Pons (tissue), 1 donor: ENCODE results near the gene PRDX6.
"Not testable (repeated sequence)": the region's sequence is repeated elsewhere in the genome, so short reads cannot be mapped to it uniquely, and the experiment has no call there.

ENCODE experiments used
- DNase-seq: peaks from one replicate; pipeline ENCODE4 v3.0.0-alpha.2; 2016; ENCODE audit warnings: low spot score

Gene PRDX6

GRCh38 chr1:173467426-173467825, 9.7 kb upstream of the PRDX6 start:
- DNase-seq, result no peak

GRCh38 chr1:173469656-173470055, 7.5 kb upstream of the PRDX6 start:
- no peak for DNase-seq

DNA sequence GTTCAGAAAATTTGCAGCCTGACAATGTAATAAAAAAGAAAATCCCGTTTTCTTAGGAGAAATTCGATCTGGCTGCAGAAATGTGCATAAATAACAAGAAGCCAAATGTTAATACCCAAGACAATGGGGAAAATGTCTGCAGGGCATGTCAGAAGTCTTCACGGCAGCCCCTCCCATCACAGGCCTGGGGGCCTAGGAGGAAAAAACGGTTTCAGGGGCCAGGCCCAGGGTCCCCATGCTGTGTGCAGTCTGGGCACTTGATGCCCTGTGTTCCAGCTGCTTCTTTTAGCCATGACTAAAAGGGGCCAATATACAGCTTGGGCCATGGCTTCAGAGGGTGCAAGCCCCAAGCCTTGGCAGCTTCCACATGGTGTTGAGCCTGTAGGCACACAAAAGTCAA, 6.5 kb upstream of the PRDX6 start:
- no peak for DNase-seq

- no peak for DNase-seq
Measured at GRCh38 chr1:173473599-173474011, 3.5 kb upstream of the PRDX6 start.

DNA sequence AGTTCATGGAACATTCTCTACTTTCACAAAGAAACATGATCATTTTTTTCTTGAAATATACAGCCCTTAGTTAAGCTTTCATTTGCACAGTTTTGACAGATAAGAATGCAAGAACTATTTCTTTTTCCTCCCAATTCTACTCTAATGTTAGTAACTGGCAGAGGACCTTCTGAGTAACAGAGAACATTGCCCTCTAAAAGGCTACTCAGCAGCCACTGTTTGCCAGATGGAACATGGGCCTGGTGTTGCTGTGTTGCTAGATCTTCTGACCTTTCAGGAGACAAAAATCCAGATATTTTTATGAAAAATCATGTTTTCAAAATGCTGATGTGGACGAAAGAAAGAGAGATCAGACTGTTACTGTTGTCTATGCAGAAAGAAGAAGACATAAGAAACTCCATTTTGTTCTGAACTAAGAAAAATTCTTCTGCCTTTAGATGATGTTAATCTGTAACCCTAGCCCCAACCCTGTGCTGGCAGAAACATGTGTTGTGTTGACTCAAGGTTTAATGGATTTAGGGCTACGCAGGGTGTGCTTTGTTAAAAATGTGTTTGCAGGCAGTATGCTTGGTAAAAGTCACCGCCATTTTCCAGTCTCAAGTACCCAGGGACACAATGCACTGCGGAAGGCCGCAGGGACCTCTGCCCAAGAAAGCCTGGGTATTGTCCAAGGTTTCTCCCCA, 2.9 kb upstream of the PRDX6 start:
- DNase-seq, result no peak

GRCh38 chr1:173474780-173475421, 2.2 kb upstream of the PRDX6 start:
- DNase-seq, result not testable (repeated sequence)

GRCh38 chr1:173475564-173476196, 1.5 kb upstream of the PRDX6 start:
- peak; percentile 19 for DNase-seq

DNA sequence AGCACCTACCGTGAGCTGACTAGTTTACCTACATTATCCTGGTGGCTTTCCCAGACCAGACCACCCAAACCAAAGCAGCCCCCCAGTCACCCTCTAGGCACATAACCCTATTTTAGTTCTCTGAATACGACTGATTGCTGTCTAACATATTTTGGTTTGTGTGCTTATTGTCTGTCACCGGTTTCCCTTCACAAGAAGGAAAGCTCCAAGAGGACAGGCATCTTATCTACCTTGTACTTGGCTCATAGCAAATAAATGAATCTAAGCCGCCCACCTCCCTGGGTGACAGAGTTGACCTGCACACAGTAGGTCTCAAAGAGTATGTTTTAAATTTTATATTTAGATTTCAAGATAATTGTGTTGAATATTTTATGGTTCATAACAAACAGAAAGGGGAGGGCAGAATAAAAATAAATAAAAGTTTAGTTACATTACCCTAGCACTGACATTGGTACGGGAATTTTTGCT, 904 bp upstream of the PRDX6 start:
- DNase-seq, result peak; percentile 20

- DNase-seq, result peak; percentile 94
Measured at GRCh38 chr1:173476665-173477285, 360 bp upstream of the PRDX6 start.

DNA sequence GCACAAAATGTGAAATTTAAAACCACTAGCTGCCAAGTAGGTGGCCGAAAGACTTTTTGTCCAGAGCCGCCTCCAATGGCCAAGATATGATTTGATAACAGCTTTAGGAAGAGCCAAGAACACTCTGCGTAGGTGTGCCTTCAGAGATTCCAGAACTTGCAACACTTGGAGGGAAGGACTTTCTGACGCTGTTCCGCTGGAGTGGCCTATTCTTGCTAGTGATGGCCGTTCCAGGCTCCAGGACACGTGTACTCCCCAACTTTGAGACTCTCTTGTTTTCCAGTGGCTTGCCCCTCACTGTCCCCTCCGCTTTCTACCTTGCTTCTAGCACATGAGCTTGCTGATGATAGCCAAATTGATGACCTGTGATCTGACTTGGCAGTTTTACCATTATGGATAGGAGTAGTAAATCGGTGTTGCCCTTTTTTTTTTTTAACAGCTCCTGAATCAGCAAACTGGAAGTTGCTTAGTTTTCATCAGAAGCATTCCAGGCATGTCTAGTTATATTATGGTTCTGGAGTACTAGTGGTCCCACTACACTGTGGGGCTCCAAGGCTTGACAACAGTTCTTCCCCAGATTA, 1.0 kb downstream of the PRDX6 start:
- DNase-seq, result peak; percentile 56

- DNase-seq, result no peak
Measured at GRCh38 chr1:173479649-173480048, 2.5 kb downstream of the PRDX6 start.

- no peak for DNase-seq
Measured at GRCh38 chr1:173481195-173481772, 4.1 kb downstream of the PRDX6 start.

DNA sequence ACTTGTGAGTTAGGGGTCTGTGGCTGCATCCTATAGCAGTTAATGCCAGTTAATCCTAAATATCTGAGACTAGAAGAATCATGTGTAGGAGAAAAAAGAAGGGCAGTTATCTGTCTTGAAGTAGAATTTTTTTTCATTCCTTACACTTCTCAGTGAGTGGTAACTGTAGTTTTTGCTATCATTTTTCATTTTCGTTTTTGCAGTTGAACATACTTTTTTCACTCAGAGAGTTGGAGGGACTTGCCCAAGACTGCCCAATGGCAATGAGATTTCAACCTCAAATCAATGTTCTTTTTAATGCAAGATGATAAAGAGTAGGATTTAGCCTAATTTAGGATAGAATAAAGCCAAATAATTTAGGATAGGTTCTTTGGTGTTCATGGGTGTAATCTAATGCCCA, 5.5 kb downstream of the PRDX6 start:
- DNase-seq, result no peak

DNA sequence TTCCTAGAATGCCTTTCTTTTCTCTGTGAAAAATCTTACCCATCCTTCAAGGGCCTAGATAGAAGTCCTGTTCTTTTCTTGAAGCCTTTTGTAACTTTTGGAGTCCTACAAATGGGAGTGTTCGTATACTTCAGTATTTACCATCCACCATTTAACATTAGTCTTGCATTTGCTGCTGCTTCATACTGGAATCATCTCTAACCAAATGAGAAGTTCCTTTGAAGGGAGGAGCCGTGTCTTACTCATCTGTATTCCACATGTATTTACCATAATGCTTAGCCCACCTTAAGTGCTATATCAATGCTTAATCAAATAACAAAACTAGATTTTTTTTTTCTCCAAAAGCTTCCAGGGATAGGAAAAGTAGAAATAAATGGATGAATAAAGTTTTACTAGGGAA, 7.1 kb downstream of the PRDX6 start:
- no peak for DNase-seq

DNA sequence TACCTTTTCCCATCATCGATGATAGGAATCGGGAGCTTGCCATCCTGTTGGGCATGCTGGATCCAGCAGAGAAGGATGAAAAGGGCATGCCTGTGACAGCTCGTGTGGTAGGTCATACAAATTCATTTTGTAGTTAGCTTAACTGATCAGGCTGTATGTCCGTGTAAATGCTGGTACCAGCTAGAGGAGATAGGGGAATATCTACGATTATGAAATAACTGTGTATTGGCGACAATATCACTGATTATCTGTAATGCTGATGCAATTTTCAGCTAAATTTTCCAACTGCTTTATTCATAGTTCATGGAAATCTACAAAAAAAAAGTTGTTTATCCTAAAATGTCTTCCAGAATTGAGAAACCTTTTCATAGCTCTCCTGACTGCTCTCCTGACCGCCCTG, 8.3 kb downstream of the PRDX6 start:
- no peak for DNase-seq

- DNase-seq, result no peak
Measured at GRCh38 chr1:173488001-173488400, 10.9 kb downstream of the PRDX6 start.

DNA sequence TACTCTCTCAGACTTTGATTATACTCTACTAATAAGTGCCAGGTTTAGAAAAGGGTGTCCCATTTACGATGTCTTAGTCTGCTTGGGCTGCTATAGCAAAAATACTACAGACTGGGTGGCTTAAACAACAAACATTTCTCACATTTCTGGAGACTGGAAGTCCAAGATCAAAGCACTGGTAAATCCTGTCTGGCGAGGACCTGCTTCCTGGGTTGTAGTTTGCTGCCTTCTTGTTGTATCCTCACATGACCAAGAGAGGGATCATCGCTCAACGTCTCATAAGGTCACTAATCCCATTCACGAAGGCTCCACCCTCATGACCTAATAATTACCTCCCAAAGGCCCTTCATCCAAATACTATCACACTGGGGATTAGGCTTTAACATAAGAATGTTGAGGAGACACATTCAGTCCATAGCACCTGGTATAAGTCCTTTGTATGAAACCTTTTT, 12.0 kb downstream of the PRDX6 start:
- no peak for DNase-seq

GRCh38 chr1:173489929-173490328, 12.8 kb downstream of the PRDX6 start:
- DNase-seq, result no peak

- no peak for DNase-seq
Measured at GRCh38 chr1:173491508-173491907, 14.4 kb downstream of the PRDX6 start.

- not testable (repeated sequence) for DNase-seq
Measured at GRCh38 chr1:173493125-173493524, 16.0 kb downstream of the PRDX6 start.

GRCh38 chr1:173495609-173496267, 18.6 kb downstream of the PRDX6 start:
- no peak for DNase-seq
